K562 (cell line): ENCODE measurements around the gene TULP4. TPM values are rescaled to one million over a fixed set of nuclear protein-coding genes. Genes with fewer than 3 reads are reported as not detected.

Source experiments
- ATAC-seq: fragments of 200-7000 bp; cut with Tn5 transposase; 3 replicates; pipeline ENCODE4 v1.9.1; 2020; ENCODE audit warnings: moderate library complexity
- BruUV-seq: library from RNA; stranded (reverse); fragments of 400-500 nt; replicated peaks from 2 replicates; lab custom pipeline; 2021; lab: Mats Ljungman, UMichigan
- CTCF ChIA-PET: fragments of 300-600 bp; formaldehyde crosslinking; extraction: SDS; loops from one replicate; lab custom pipeline; 2021; ENCODE audit warnings: low intra/inter-chr PET ratio; lab: Yijun Ruan, JAX
- POLR2A ChIA-PET: fragments of 300-600, 350-650 bp; sonication (Branson Sonifier 250); formaldehyde crosslinking; extraction: SDS; loops from one replicate; lab custom pipeline; 2021; ENCODE audit warnings: antibody characterized with exemption, inconsistent platforms; lab: Yijun Ruan, JAX
- DNase-seq, 4 experiments: peaks; one replicate each; pipeline versions ENCODE4 v3.0.0 to v3.0.0-alpha.2; 2011 to 2018; ENCODE audit warnings: low spot score in 3 of 4, mixed read lengths in 3 of 4; ENCODE audit errors: extremely low read depth in 1 of 4
- FAIRE-seq: peaks from 2 replicates; lab custom pipeline; 2011; peaks lifted over from hg19 to GRCh38; lab: Jason Lieb, UNC
- H2AFZ ChIP-seq: 2 replicates; pipeline ENCODE4 v1.6.0; 2011; ENCODE audit warnings: low read depth, low read length, control low read depth, inconsistent platforms
- H3K27ac ChIP-seq: fragments of 200-600 bp; 3 replicates; pipeline ENCODE4 v1.8.0; 2011; ENCODE audit warnings: low read depth, mild to moderate bottlenecking, control low read depth, inconsistent platforms, low read length, moderate library complexity, mixed read lengths; ENCODE audit errors: extremely low read depth
- H3K27me3 ChIP-seq, 2 experiments: fragments of 300-600 bp in 1 of 2; 2 replicates in 1 of 2; 3 replicates in 1 of 2; pipeline versions ENCODE4 v1.6.0 to v1.8.0; 2011; ENCODE audit warnings: inconsistent platforms in 2 of 2, low read length in 2 of 2, mild to moderate bottlenecking in 1 of 2, mixed read lengths in 1 of 2, moderate library complexity in 1 of 2; ENCODE audit not compliant: control insufficient read depth in 2 of 2, insufficient read depth in 2 of 2
- H3K36me3 ChIP-seq: fragments of 300-600 bp; 3 replicates; pipeline ENCODE4 v1.8.0; 2011; ENCODE audit warnings: mild to moderate bottlenecking, low read length, inconsistent platforms; ENCODE audit not compliant: control insufficient read depth, insufficient read depth
- H3K4me1 ChIP-seq, 2 experiments: fragments of 200-600 bp in 1 of 2; replicated peaks in 1 of 2; 2 replicates in 1 of 2; 3 replicates in 1 of 2; pipeline versions ENCODE4 v1.5.1 to v1.8.0; 2011; ENCODE audit warnings: inconsistent platforms in 2 of 2, low read length in 2 of 2, mild to moderate bottlenecking in 1 of 2, mixed read lengths in 1 of 2, moderate library complexity in 1 of 2; ENCODE audit not compliant: control insufficient read depth in 2 of 2, insufficient read depth in 2 of 2
- H3K4me2 ChIP-seq: 2 replicates; pipeline ENCODE4 v1.6.1; 2011; ENCODE audit warnings: low read length, control low read depth, inconsistent platforms, mixed read lengths; ENCODE audit not compliant: insufficient read depth
- H3K4me3 ChIP-seq: fragments of 200-600 bp; sonication (generic), shearing (Covaris generic); 2 replicates; pipeline ENCODE4 v1.5.1; 2016; ENCODE audit warnings: control low read depth, inconsistent platforms
- H3K79me2 ChIP-seq: fragments of 200-600 bp; 3 replicates; pipeline ENCODE4 v1.8.0; 2011; ENCODE audit warnings: low read length, inconsistent platforms; ENCODE audit not compliant: control insufficient read depth, insufficient read depth
- H3K9ac ChIP-seq, 2 experiments: 2 replicates each; pipeline versions ENCODE4 v1.6.0 to v1.6.1; 2011; ENCODE audit warnings: low read depth in 2 of 2, low read length in 2 of 2, control low read depth in 1 of 2, inconsistent platforms in 1 of 2, mild to moderate bottlenecking in 1 of 2, mixed read lengths in 1 of 2; ENCODE audit not compliant: insufficient read depth in 1 of 2
- H3K9me1 ChIP-seq: one replicate; pipeline ENCODE4 v1.6.0; 2011; ENCODE audit warnings: inconsistent platforms, mild to moderate bottlenecking, low read length, moderate library complexity; ENCODE audit not compliant: control insufficient read depth, insufficient read depth
- H3K9me3 ChIP-seq: replicated peaks from 2 replicates; pipeline ENCODE4 v1.5.1; 2011; ENCODE audit warnings: low read depth, low read length, inconsistent platforms; ENCODE audit not compliant: control insufficient read depth, insufficient read depth
- H4K20me1 ChIP-seq: replicated peaks from 2 replicates; pipeline ENCODE4 v1.6.1; 2011; ENCODE audit warnings: low read length, inconsistent platforms, mixed read lengths; ENCODE audit not compliant: control insufficient read depth, insufficient read depth
- ARID3A ChIP-seq: IDR thresholded peaks from 2 replicates; pipeline ENCODE4 v1.6.1; 2012; ENCODE audit warnings: low read depth, low read length, improper control_type of control experiment, borderline replicate concordance
- ERF ChIP-seq: fragments of 450-650 bp; formaldehyde crosslinking; IDR thresholded peaks from 2 replicates; pipeline ENCODE4 v1.4.0; 2020; ENCODE audit warnings: mild to moderate bottlenecking, mixed read lengths
- HDAC2 ChIP-seq: fragments of 450-650 bp; IDR thresholded peaks from 2 replicates; pipeline ENCODE4 v1.6.1; 2016; ENCODE audit warnings: mild to moderate bottlenecking
- KDM5B ChIP-seq: fragments of 200-600 bp; sonication (generic); IDR thresholded peaks from 2 replicates; pipeline ENCODE4 v1.6.1; 2012; ENCODE audit warnings: low read depth, mild to moderate bottlenecking, moderate library complexity, low read length, control low read depth, inconsistent platforms; ENCODE audit not compliant: insufficient replicate concordance
- MYBL2 ChIP-seq, 2 experiments: fragments of 450-650 bp in 1 of 2; sonication (generic) in 1 of 2; formaldehyde crosslinking in 1 of 2; IDR thresholded peaks; 2 replicates each; pipeline versions ENCODE4 v1.6.1 to v1.8.1; 2017 to 2022; ENCODE audit warnings: borderline replicate concordance in 1 of 2, inconsistent platforms in 1 of 2, low read depth in 1 of 2, mild to moderate bottlenecking in 1 of 2, missing genetic modification reagents in 1 of 2, moderate library complexity in 1 of 2
- PHB ChIP-seq: fragments of 250-450 bp; sonication (Bioruptor Pico); IDR thresholded peaks from 2 replicates; pipeline ENCODE4 v1.5.0; 2021
- PHB2 ChIP-seq: fragments of 450-650 bp; IDR thresholded peaks from 2 replicates; pipeline ENCODE4 v1.6.1; 2017; ENCODE audit warnings: low read depth
- POLR2AphosphoS5 ChIP-seq: IDR thresholded peaks from 2 replicates; pipeline ENCODE4 v1.6.1; 2011; ENCODE audit warnings: mild to moderate bottlenecking, low read depth, low read length, moderate library complexity; ENCODE audit not compliant: control insufficient read depth, insufficient read depth
- POLR3G ChIP-seq: IDR thresholded peaks from 2 replicates; pipeline ENCODE4 v1.6.1; 2011; ENCODE audit not compliant: insufficient read length, insufficient replicate concordance; ENCODE audit errors: extremely low read depth
- RBBP5 ChIP-seq: fragments of 200-600 bp; sonication (generic); IDR thresholded peaks from 2 replicates; pipeline ENCODE4 v1.6.1; 2012; ENCODE audit warnings: borderline replicate concordance, mild to moderate bottlenecking, low read length, control low read depth, inconsistent platforms; ENCODE audit not compliant: insufficient read depth, poor library complexity, severe bottlenecking
- SMARCB1 ChIP-seq: IDR thresholded peaks from 2 replicates; pipeline ENCODE4 v1.6.1; 2011; ENCODE audit warnings: improper control_type of control experiment, low read depth; ENCODE audit not compliant: insufficient read length
- TAF15 ChIP-seq: fragments of 200-400 bp; formaldehyde crosslinking; IDR thresholded peaks from 2 replicates; pipeline ENCODE4 v1.6.1; 2017; ENCODE audit warnings: mild to moderate bottlenecking, low read depth, low read length, moderate library complexity
- TCF7L2 ChIP-seq: fragments of 150-350 bp; IDR thresholded peaks from 2 replicates; pipeline ENCODE4 v1.6.1; 2016; ENCODE audit warnings: low read depth, mild to moderate bottlenecking, low read length, moderate library complexity
- ZNF140 ChIP-seq: fragments of 250-450 bp; sonication (Bioruptor Pico); IDR thresholded peaks from 2 replicates; pipeline ENCODE4 v1.8.0; 2021; ENCODE audit warnings: moderate library complexity, mild to moderate bottlenecking, inconsistent platforms
- ZNF217 ChIP-seq: sonication (generic); formaldehyde crosslinking; IDR thresholded peaks from 2 replicates; pipeline ENCODE4 v1.8.0; 2022; ENCODE audit warnings: mild to moderate bottlenecking, missing genetic modification reagents
- ZNF707 ChIP-seq: fragments of 250-450 bp; sonication (Bioruptor Pico); conservative IDR thresholded peaks from 2 replicates; pipeline ENCODE4 v1.8.0; 2022; ENCODE audit warnings: inconsistent platforms, mild to moderate bottlenecking, moderate library complexity
- ZNF740 ChIP-seq, 3 experiments: fragments of 200-800 bp in 1 of 3; sonication (Bioruptor generic) in 1 of 3; sonication (generic) in 1 of 3; formaldehyde crosslinking in 1 of 3; IDR thresholded peaks; 2 replicates each; pipeline versions ENCODE4 v1.6.1 to v1.8.0; 2016 to 2022; ENCODE audit warnings: mild to moderate bottlenecking in 2 of 3, missing compliant biosample characterization in 2 of 3, missing genetic modification characterization in 2 of 3, missing genetic modification reagents in 1 of 3
- ZNF766 ChIP-seq: fragments of 200-800 bp; sonication (Bioruptor generic); conservative IDR thresholded peaks from 2 replicates; pipeline ENCODE4 v1.6.1; 2016; ENCODE audit warnings: missing genetic modification characterization, missing compliant biosample characterization
- WGBS: fragments of 100-300 bp; shearing (Covaris generic); methylation state at CpG from one replicate; pipeline ENCODE4 v1.1.6; 2016; ENCODE audit warnings: low coverage, mixed read lengths; ENCODE audit not compliant: insufficient coverage; ENCODE audit errors: missing lambda C conversion rate; 5-methylcytosine and 5-hydroxymethylcytosine counted together
- in situ Hi-C: fragments of 300-500 bp; cut with MboI; formaldehyde crosslinking; loops from 4 replicates; pipeline ENCODE4 v1.15.0; 2018; ENCODE audit warnings: inconsistent platforms, mixed read lengths
- intact Hi-C: fragments of 100-400 bp; cut with micrococcal nuclease; formaldehyde crosslinking; loops from 2 replicates; pipeline ENCODE4 v1.14.2; 2022
- polyA plus RNA-seq, 8 experiments: library from polyadenylated mRNA; depleted of rRNA in 4 of 8; stranded (reverse) in 5 of 8; unstranded in 3 of 8; fragments of >200 nt; fragmentation: Nextera tagmentation in 2 of 8; fragmentation: Illumina TruSeq in 1 of 8; extraction: Ambion mirVana in 2 of 8; extraction: Trizol in 1 of 8; gene quantifications; 2 replicates each; pipeline versions ENCODE4 v1.2.1 to v1.2.3, GENCODE V29; 2011 to 2014; ENCODE audit warnings: inconsistent platforms in 1 of 8, missing spikeins in 1 of 8
- total RNA-seq, 7 experiments: library from RNA; depleted of rRNA in 6 of 7; stranded (reverse); fragments of >200 nt in 6 of 7; fragmentation: Illumina TruSeq in 2 of 7; extraction: Trizol in 2 of 7; gene quantifications; 2 replicates each; pipeline versions ENCODE4 v1.2.1 to v1.2.3, GENCODE V29; 2011 to 2021; ENCODE audit warnings: low replicate concordance in 1 of 7

TULP4 gene
- total and polyA plus RNA-seq, 9 of the 15 experiments (the other 6 are each of a cell fraction or from before 2014, with no cell fraction given) = 1.2 to 50.4 (median 11.0) TPM

- no peak for FAIRE-seq
- in situ Hi-C loops = no loop called here
Measured at GRCh38 chr6:158499601-158500000, 187.3 kb downstream of the TULP4 start.

More at GRCh38 chr6:158499601-158500000, 187.3 kb downstream of the TULP4 start:
- DNase-seq = no peak
- H3K4me1 ChIP-seq = peaks cover 0 to 4% of the 10 kb centered on the region in 2 experiments; a peak in 2 of 5 replicates
- ATAC-seq = no peak
- H3K36me3 ChIP-seq = peaks cover 36% of the 10 kb centered on the region
- no peak overlapping the region for H3K9ac ChIP-seq
- H3K27me3 ChIP-seq = no peaks in the 10 kb centered on the region
- TF ChIP-seq ZNF217 (CRISPR knock-in tag) = no peak
- TF ChIP-seq ZNF766 (CRISPR knock-in tag) = no peak
- no peak for TF ChIP-seq PHB2
- TF ChIP-seq ARID3A = no peak
- no peak for TF ChIP-seq RBBP5
- TF ChIP-seq ERF (CRISPR knock-in tag) = no peak
- no peak for TF ChIP-seq ZNF707 (CRISPR knock-in tag)
- no peak for TF ChIP-seq HDAC2
- no peak for TF ChIP-seq POLR3G
- no peak for TF ChIP-seq ZNF140 (CRISPR knock-in tag)
- TF ChIP-seq TAF15 = no peak
- no peak for TF ChIP-seq KDM5B
- TF ChIP-seq POLR2AphosphoS5 = no peak
- no peak for TF ChIP-seq MYBL2 (IDR thresholded peaks at IDR 0.05; ENCODE audit: low read depth)
- no peak for TF ChIP-seq MYBL2 (CRISPR knock-in tag; IDR thresholded peaks at IDR 0.05; ENCODE audit: borderline replicate concordance)
- no peak for TF ChIP-seq PHB (CRISPR knock-in tag)
- TF ChIP-seq ZNF740 (CRISPR knock-in tag; IDR thresholded peaks at IDR 0.05) = no peak
- no peak for TF ChIP-seq ZNF740 (tag; IDR thresholded peaks at IDR 0.05)
- no peak for TF ChIP-seq TCF7L2
- no peak for TF ChIP-seq SMARCB1
- TF ChIP-seq, all 486 proteins: peak for 0
- no TSS peak for BruUV-seq
- 82% methylated on average over 1 of the region's 1 CpG for WGBS
- Histone ChIP-seq H3K4me3 (no peak overlapping the region), H2AFZ (no peak overlapping the region), H3K9me3 (no peaks in the 10 kb centered on the region), H3K27ac (no peak overlapping the region), H3K4me2 (no peak overlapping the region), H4K20me1 (no peaks in the 10 kb centered on the region), H3K9me1 (no peaks in the 10 kb centered on the region), H3K79me2 (no peaks in the 10 kb centered on the region)
- ChIA-PET CTCF (no interaction called here), POLR2A (interaction anchor here (0.6 kb wide), 1 partner anchor 616 kb away, joined by 4 read pairs; no protein-coding TSS in a partner anchor)
- intact Hi-C loops = no loop called here
